Uterus (tissue), 4 donors: ENCODE results near the gene RNU6-7. TPM values are rescaled to one million over a fixed set of nuclear protein-coding genes. Genes with fewer than 3 reads are reported as not detected.

Experiments
- DNase-seq, 2 donors: peaks; one replicate each; pipeline ENCODE4 v3.0.0-alpha.2; 2019 to 2020
- H3K27ac ChIP-seq, 2 donors: fragments of 200-600 bp; sonication (generic); 1 replicate in 1 of 2; 2 replicates in 1 of 2; pipeline ENCODE4 v1.5.1; 2016 to 2018
- H3K27me3 ChIP-seq, 2 donors: fragments of 200-600 bp; sonication (generic); one replicate each; pipeline ENCODE4 v1.5.1; 2018 to 2019; ENCODE audit warnings: control low read depth in 1 of 2
- H3K36me3 ChIP-seq, 2 donors: fragments of 200-600 bp; sonication (generic); one replicate each; pipeline ENCODE4 v1.5.1; 2019; ENCODE audit warnings: control low read depth in 1 of 2
- H3K4me1 ChIP-seq, 2 donors: fragments of 200-600 bp; sonication (generic); one replicate each; pipeline ENCODE4 v1.5.1; 2018 to 2019; ENCODE audit warnings: control low read depth in 1 of 2
- H3K4me3 ChIP-seq, 2 donors: fragments of 200-600 bp; sonication (generic); 1 replicate in 1 of 2; 2 replicates in 1 of 2; pipeline ENCODE4 v1.5.1; 2018 to 2019; ENCODE audit warnings: mild to moderate bottlenecking in 1 of 2
- H3K9me3 ChIP-seq, 2 donors: fragments of 200-600 bp; sonication (generic); one replicate each; pipeline ENCODE4 v1.5.1; 2019; ENCODE audit warnings: control low read depth in 1 of 2
- POLR2A ChIP-seq, 2 donors: fragments of 450-650 bp; IDR thresholded peaks; one replicate each; pipeline ENCODE4 v1.6.1; 2016; ENCODE audit warnings: antibody characterized with exemption in 2 of 2, mild to moderate bottlenecking in 1 of 2, moderate library complexity in 1 of 2
- intact Hi-C: fragments of 100-400 bp; cut with DNase I; formaldehyde crosslinking; loops from one replicate; pipeline ENCODE4 v1.15.1; 2023; ENCODE audit warnings: low total_unique reads
- total RNA-seq, 4 donors: library from RNA; depleted of rRNA in 3 of 4; stranded (reverse); fragments of >200 nt in 3 of 4; gene quantifications; one replicate each; pipeline versions ENCODE4 v1.1.0 to v1.2.4, GENCODE V29; 2014 to 2023
- TF ChIP-seq, protein P1 (sequence below), 4 experiments: fragments of 200-600 bp in 2 of 4; fragments of 450-650 bp in 2 of 4; sonication (generic) in 2 of 4; IDR thresholded peaks; one replicate each; pipeline ENCODE4 v1.5.1; 2016 to 2019; ENCODE audit warnings: antibody characterized with exemption in 4 of 4, mild to moderate bottlenecking in 2 of 4, moderate library complexity in 1 of 4
- donor health status: DM: yes; HTN: yes; CAD: no.

The RNU6-7 gene
- total RNA-seq, 4 donors from 2014 or later, result not detected

DNA sequence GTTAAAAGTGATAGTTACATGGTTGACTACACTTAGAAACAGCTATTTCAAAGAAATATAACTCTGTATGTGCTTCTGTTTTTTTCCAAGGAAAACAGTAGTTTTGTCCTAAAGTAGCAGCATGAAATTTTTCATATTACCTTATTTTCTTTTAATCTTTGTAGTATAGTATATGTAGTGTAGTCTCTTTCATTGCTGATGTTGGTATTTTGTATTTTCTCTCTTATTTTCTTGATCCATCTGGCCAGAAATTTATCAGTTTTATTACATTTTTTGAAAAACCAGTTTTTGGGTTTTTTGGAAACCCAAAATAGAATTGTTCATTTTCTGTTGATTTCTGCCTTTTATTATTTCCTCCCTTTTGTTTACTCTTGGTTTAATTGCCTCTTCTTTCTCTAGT, 7.6 kb downstream of the RNU6-7 start:
- H3K27me3 ChIP-seq, result no peaks in the 10 kb centered on the region
- no peaks in the 10 kb centered on the region for H3K9me3 ChIP-seq
- DNase-seq, result no peak
- no peaks in the 10 kb centered on the region for H3K36me3 ChIP-seq
- no peaks in the 10 kb centered on the region for H3K4me1 ChIP-seq
- H3K4me3 ChIP-seq, result no peak overlapping the region
- H3K27ac ChIP-seq, result no peak overlapping the region
- no peak for TF ChIP-seq POLR2A (IDR thresholded peaks at IDR 0.05)
- TF ChIP-seq, protein P1, sequence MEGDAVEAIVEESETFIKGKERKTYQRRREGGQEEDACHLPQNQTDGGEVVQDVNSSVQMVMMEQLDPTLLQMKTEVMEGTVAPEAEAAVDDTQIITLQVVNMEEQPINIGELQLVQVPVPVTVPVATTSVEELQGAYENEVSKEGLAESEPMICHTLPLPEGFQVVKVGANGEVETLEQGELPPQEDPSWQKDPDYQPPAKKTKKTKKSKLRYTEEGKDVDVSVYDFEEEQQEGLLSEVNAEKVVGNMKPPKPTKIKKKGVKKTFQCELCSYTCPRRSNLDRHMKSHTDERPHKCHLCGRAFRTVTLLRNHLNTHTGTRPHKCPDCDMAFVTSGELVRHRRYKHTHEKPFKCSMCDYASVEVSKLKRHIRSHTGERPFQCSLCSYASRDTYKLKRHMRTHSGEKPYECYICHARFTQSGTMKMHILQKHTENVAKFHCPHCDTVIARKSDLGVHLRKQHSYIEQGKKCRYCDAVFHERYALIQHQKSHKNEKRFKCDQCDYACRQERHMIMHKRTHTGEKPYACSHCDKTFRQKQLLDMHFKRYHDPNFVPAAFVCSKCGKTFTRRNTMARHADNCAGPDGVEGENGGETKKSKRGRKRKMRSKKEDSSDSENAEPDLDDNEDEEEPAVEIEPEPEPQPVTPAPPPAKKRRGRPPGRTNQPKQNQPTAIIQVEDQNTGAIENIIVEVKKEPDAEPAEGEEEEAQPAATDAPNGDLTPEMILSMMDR (IDR thresholded peaks at IDR 0.05), result no peak
- intact Hi-C loops, result no loop called here

DNA sequence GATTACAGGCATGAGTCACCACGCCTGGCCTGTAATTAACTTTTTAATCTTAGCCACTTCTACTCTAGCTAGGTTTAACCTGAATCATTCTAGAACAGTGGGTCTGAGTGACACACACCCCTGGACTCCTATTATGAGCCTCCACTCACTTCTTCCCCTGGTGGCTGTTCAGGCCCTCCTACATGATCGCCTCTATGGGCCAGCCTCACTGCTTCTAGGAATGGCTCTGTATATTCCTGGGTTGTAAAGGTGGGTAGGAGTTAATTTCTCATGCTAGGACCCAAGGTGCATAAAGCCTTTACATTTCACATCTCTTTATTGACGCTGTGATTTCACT, 9.2 kb downstream of the RNU6-7 start:
- Histone ChIP-seq H3K4me1 (no peaks in the 10 kb centered on the region), H3K27me3 (no peaks in the 10 kb centered on the region), H3K9me3 (no peaks in the 10 kb centered on the region), H3K4me3 (no peak overlapping the region), H3K36me3 (no peaks in the 10 kb centered on the region), H3K27ac (no peak overlapping the region)
- DNase-seq, result no peak
- intact Hi-C loops, result no loop called here
- TF ChIP-seq, protein P1 (IDR thresholded peaks at IDR 0.05), result no peak
- no peak for TF ChIP-seq POLR2A (IDR thresholded peaks at IDR 0.05)

DNA sequence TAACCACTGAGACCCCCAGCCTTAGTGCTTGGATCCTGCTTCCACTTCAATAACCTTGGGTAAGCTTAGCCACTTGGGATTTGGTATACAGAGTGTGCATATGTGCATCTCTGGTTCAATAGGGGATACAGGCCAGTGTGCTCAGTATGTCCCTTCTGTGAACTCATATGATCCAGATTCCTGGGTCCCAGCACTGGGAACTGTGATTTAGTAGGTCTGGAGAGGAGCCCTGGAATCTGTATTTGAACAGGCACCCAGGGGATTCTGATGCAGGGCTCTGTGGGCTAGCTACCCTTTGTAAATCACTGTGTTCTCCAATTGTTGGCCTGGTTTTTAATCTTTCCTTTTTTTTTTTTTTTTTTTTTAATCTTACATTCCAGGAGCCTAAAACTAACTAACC, 11.0 kb downstream of the RNU6-7 start:
- Histone ChIP-seq H3K27me3 (no peaks in the 10 kb centered on the region), H3K9me3 (no peaks in the 10 kb centered on the region), H3K4me1 (no peaks in the 10 kb centered on the region), H3K36me3 (no peaks in the 10 kb centered on the region), H3K4me3 (no peak overlapping the region), H3K27ac (no peak overlapping the region)
- intact Hi-C loops, result no loop called here
- TF ChIP-seq POLR2A (IDR thresholded peaks at IDR 0.05), result no peak
- TF ChIP-seq, protein P1 (IDR thresholded peaks at IDR 0.05), result no peak
- DNase-seq, result no peak

GRCh38 chr14:32217301-32217700, 15.5 kb downstream of the RNU6-7 start:
- H3K4me3 ChIP-seq, result no peak overlapping the region
- no peak overlapping the region for H3K27ac ChIP-seq
- no peak for DNase-seq
- no peaks in the 10 kb centered on the region for H3K4me1 ChIP-seq
- no peaks in the 10 kb centered on the region for H3K9me3 ChIP-seq
- H3K27me3 ChIP-seq, result no peaks in the 10 kb centered on the region
- intact Hi-C loops, result no loop called here
- no peaks in the 10 kb centered on the region for H3K36me3 ChIP-seq
- TF ChIP-seq, protein P1 (IDR thresholded peaks at IDR 0.05), result no peak
- TF ChIP-seq POLR2A (IDR thresholded peaks at IDR 0.05), result no peak

GRCh38 chr14:32224737-32225377, 23.0 kb downstream of the RNU6-7 start:
- peak; percentile 41 to 70 for DNase-seq
- intact Hi-C loops, result no loop called here
- TF ChIP-seq POLR2A (IDR thresholded peaks at IDR 0.05), result peak in 1 of 2 donors; percentile 11
- TF ChIP-seq, protein P1 (IDR thresholded peaks at IDR 0.05), result peak in 2 of 4 experiments; percentile 40 to 41
- peak overlapping the region; percentile 60 to 65 for H3K27ac ChIP-seq
- no peaks in the 10 kb centered on the region for H3K4me1 ChIP-seq
- H3K36me3 ChIP-seq, result no peaks in the 10 kb centered on the region
- no peak overlapping the region for H3K4me3 ChIP-seq
- no peaks in the 10 kb centered on the region for H3K9me3 ChIP-seq
- H3K27me3 ChIP-seq, result no peaks in the 10 kb centered on the region
